HG03558 (cell line): Measurements from ENCODE around the gene DLST.
"Not testable (repeated sequence)": the region's sequence is repeated elsewhere in the genome, so short reads cannot be mapped to it uniquely, and the experiment has no call there.

Source experiments
- ATAC-seq: cut with Tn5 transposase; IDR thresholded peaks from one replicate; pipeline ENCODE4 v1.9.1; 2021; ENCODE audit warnings: moderate number of reproducible peaks; ENCODE audit not compliant: unreplicated experiment; ENCODE audit errors: extremely low read depth

Gene DLST

GRCh38 chr14:74913986-74914573 is 32.4 kb downstream of the DLST start:
- no peak for ATAC-seq

- no peak for ATAC-seq
These were observed 33.7 kb downstream of the DLST start for GRCh38 chr14:74915426-74915825.

GRCh38 chr14:74915826-74916225 is 34.1 kb downstream of the DLST start:
- ATAC-seq, result no peak

GRCh38 chr14:74917178-74917543 is 35.4 kb downstream of the DLST start:
- no peak for ATAC-seq

GRCh38 chr14:74917646-74918081 is 35.9 kb downstream of the DLST start:
- no peak for ATAC-seq

- no peak for ATAC-seq
These were observed 36.7 kb downstream of the DLST start for GRCh38 chr14:74918380-74918779.

- ATAC-seq, result no peak
These were observed 37.9 kb downstream of the DLST start for GRCh38 chr14:74919421-74920165.

GRCh38 chr14:74920281-74920680 is 38.6 kb downstream of the DLST start:
- ATAC-seq, result no peak

GRCh38 chr14:74921053-74921620 is 39.4 kb downstream of the DLST start:
- ATAC-seq, result no peak

GRCh38 chr14:74921987-74922751 is 40.5 kb downstream of the DLST start:
- ATAC-seq, result no peak

GRCh38 chr14:74922752-74923401 is 41.2 kb downstream of the DLST start, which contains the start of gene RPS6KL1:
RPS6KL1 (minus strand) TSS chr14:74923260; CDS start chr14:74921541, 1,719 bp downstream.
- ATAC-seq, result peak; percentile 85

- no peak for ATAC-seq
These were observed 42.3 kb downstream of the DLST start for GRCh38 chr14:74924061-74924460.

- ATAC-seq, result no peak
These were observed 45.5 kb downstream of the DLST start for GRCh38 chr14:74927225-74927624.

GRCh38 chr14:74929242-74929641 is 47.5 kb downstream of the DLST start:
- ATAC-seq, result no peak

GRCh38 chr14:74931744-74932143 is 50.0 kb downstream of the DLST start:
- not testable (repeated sequence) for ATAC-seq

GRCh38 chr14:74932401-74932901 is 50.7 kb downstream of the DLST start:
- no peak for ATAC-seq

GRCh38 chr14:74932936-74933335 is 51.2 kb downstream of the DLST start:
- ATAC-seq, result not testable (repeated sequence)

GRCh38 chr14:74934041-74934440 is 52.3 kb downstream of the DLST start:
- ATAC-seq, result no peak

GRCh38 chr14:74934476-74935359 is 53.0 kb downstream of the DLST start:
- no peak for ATAC-seq
